ENCODE results near the gene LMTK2.

DNA sequence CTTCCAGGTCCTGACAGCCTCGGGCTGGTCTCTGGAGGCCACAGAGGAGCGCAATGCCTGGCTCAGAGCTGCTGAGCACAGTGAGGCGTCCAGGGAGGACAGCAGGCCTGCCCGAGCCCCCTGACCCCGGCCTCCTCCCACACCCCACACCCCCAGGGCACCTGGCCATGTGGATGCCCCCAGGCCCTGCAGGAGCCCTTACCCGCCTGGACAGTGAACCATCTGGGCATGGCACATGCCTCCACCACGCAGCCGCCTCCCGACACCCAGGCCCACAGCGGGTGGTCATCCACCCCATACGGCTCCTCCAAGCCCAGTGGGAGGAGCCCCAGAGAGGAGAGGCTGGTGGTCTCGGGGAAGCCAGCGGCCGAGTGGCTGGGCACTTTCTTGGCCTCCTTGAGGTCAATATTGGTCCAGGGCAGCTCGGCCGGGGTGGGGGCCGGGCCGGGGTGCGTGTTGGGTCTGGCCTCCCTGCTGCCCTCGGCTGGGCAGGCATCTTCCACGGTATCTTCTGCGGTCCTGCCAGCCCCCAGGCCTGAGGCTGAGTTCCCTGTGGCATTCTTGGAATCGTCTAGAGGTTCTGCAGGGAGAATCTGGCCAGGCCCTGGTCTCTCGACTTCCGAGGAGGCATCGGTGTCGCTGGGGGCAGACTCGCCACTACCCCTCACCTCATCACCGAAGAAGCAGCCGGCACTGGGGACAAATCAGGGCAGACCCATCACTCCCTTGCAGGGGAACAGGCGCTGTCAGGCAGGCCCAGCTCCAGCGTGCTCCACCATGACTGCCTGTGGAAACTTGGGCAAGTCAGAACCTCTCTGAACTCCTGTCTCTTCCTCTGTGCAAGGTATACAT lies 126.8 kb downstream of the LMTK2 start:
- TF ChIP-seq CTCF (IDR thresholded peaks at IDR 0.05): no peak
- no peak for TF ChIP-seq POLR2A (IDR thresholded peaks at IDR 0.05)
